GM12874 (cell line): ENCODE data around the gene IPPK.
A peak's percentile ranks its signal among the peaks of the same experiment; 100 is the strongest.

Experiments
- CTCF ChIP-seq: IDR thresholded peaks from 2 replicates; pipeline ENCODE4 v1.5.1; 2011; ENCODE audit warnings: low read depth, mild to moderate bottlenecking, control low read depth, low read length, moderate library complexity; ENCODE audit not compliant: insufficient read depth

The IPPK gene

GRCh38 chr9:92669890-92670708 lies at the start of gene IPPK:
Gene IPPK (minus strand): TSS chr9:92670131. CDS start chr9:92669988, 143 bp downstream.
- TF ChIP-seq CTCF = no peak

GRCh38 chr9:92719028-92719647 lies 49.2 kb upstream of the IPPK start:
- TF ChIP-seq CTCF = no peak

- TF ChIP-seq CTCF = no peak
These were observed 48.4 kb upstream of the IPPK start for GRCh38 chr9:92718086-92719001.

GRCh38 chr9:92717201-92718085 lies 47.5 kb upstream of the IPPK start:
- TF ChIP-seq CTCF = no peak

GRCh38 chr9:92716557-92716956 lies 46.6 kb upstream of the IPPK start:
- peak; percentile 91 for TF ChIP-seq CTCF

GRCh38 chr9:92715488-92716231 lies 45.7 kb upstream of the IPPK start:
- TF ChIP-seq CTCF = no peak
